ENCODE measurements around the gene CNTNAP4.

GRCh38 chr16:76571755-76572154 lies 294.6 kb downstream of the CNTNAP4 start:
- TF ChIP-seq CTCF (IDR thresholded peaks at IDR 0.05), result no peak
- TF ChIP-seq POLR2A (IDR thresholded peaks at IDR 0.05), result no peak

Measured in adrenal gland (tissue), 5 donors.